22Rv1 (cell line): ENCODE data around the gene KCNJ9.
"Not testable (repeated sequence)": the region's sequence is repeated elsewhere in the genome, so short reads cannot be mapped to it uniquely, and the experiment has no call there.

Source experiments
- H3K27ac ChIP-seq: fragments of 450-650 bp; 2 replicates; pipeline ENCODE4 v1.5.1; 2017
- ZFX ChIP-seq: fragments of 450-650 bp; IDR thresholded peaks from 2 replicates; pipeline ENCODE4 v1.6.1; 2017; ENCODE audit warnings: antibody characterized with exemption, borderline replicate concordance
- TF ChIP-seq, protein P1 (sequence below): fragments of 450-650 bp; IDR thresholded peaks from 2 replicates; pipeline ENCODE4 v1.5.1; 2017; ENCODE audit warnings: mild to moderate bottlenecking

KCNJ9 gene

DNA sequence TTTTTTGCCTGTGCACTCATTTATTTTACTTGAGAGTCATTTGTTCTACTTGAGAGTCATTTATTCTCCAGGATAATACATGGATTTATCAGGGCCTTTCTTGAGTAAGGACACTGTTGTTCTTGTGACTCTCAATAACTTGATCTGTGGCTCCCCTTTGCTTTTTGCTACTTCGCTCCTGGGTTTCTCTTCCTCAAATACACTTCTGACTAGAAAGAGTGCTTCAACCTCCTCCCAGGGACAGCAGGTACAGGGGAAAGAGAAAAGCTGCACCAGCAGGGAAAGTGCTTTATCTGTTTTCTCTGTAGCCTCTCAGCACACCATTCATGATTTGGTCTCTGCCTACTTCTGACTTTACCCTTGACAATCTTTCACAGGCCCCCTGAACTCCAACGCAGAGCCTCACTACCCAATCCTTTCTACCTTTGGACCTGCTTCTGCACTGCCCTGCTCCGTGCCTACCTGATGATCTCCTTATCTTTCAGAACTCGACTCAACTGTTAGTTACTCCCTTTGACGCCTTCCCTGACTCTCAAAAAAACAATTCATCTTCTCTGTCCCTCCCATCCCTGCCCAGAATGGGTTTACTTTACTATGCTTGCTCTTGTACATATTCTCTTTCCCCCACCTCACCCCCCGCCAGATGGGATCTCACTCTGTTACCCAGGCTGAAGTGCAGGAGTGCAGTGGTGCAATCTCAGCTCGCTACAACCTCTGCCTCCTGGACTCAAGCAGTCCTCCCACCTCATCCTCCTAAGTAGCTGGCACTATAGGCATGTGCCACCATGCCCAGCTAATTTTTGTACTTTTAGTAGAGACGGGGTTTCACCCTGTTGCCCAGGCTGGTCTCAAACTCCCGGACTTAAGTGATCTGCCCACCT is 34.0 kb upstream of the KCNJ9 start:
- TF ChIP-seq, protein P1, sequence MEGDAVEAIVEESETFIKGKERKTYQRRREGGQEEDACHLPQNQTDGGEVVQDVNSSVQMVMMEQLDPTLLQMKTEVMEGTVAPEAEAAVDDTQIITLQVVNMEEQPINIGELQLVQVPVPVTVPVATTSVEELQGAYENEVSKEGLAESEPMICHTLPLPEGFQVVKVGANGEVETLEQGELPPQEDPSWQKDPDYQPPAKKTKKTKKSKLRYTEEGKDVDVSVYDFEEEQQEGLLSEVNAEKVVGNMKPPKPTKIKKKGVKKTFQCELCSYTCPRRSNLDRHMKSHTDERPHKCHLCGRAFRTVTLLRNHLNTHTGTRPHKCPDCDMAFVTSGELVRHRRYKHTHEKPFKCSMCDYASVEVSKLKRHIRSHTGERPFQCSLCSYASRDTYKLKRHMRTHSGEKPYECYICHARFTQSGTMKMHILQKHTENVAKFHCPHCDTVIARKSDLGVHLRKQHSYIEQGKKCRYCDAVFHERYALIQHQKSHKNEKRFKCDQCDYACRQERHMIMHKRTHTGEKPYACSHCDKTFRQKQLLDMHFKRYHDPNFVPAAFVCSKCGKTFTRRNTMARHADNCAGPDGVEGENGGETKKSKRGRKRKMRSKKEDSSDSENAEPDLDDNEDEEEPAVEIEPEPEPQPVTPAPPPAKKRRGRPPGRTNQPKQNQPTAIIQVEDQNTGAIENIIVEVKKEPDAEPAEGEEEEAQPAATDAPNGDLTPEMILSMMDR: no peak
- TF ChIP-seq ZFX: no peak
- no peak overlapping the region for H3K27ac ChIP-seq

DNA sequence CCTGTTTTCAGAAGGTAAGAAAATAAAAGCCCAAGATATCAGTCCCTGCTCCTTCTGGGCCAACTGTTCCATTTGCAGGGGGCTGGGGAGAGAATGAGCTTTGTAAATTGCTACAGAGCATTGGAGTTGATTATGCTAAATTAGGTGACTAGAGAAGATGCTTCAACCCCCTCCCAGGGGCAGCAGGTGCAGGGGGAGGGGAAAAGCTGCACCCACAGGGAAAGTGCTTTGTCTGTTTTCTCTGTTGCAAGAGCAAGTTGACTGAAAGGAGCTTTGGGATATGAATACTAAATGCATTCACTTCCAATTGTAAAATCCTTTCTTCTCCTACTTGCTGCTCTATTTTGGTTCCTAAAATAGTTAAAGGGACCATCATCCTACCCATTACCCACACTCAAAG is 33.0 kb upstream of the KCNJ9 start:
- no peak overlapping the region for H3K27ac ChIP-seq
- TF ChIP-seq, protein P1: no peak
- no peak for TF ChIP-seq ZFX

DNA sequence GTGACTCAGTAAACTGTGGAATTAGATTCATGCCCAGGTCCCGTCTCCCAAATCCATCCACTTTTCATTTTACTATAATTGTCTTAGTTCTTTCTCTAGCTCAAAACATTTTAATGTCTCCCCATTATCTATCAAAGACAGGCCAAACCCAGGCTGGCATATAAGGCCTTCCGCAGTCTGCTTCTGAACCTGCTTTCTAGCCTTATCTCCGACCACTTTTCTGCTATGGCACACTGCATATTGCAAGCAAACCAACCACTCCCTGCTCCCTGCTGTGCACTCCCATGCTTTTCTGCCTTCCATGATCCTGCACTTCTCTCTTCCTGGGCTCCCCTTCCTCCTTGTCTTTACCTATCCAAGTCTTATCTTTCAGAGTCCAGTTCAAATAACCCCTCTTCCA is 32.2 kb upstream of the KCNJ9 start:
- H3K27ac ChIP-seq: no peak overlapping the region
- TF ChIP-seq, protein P1: no peak
- TF ChIP-seq ZFX: no peak

DNA sequence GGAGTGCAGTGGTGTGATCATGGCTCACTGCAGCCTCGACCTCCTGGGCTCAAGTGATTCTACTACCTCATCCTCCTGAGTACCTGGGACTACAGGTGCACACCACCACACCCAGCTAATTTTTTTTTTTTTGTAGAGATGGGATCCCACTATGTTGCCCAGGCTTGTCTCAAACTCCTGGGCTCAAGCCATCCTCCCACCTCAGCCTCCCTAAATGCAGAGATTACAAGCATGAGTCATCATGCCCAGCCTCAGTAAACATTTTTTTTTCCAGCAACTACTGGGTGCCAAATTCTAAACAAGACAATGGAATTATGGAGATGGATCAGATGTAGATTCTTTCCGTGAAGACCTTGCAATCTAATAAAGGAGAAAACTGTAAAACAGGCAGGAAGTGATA is 31.2 kb upstream of the KCNJ9 start:
- not testable (repeated sequence) for H3K27ac ChIP-seq

DNA sequence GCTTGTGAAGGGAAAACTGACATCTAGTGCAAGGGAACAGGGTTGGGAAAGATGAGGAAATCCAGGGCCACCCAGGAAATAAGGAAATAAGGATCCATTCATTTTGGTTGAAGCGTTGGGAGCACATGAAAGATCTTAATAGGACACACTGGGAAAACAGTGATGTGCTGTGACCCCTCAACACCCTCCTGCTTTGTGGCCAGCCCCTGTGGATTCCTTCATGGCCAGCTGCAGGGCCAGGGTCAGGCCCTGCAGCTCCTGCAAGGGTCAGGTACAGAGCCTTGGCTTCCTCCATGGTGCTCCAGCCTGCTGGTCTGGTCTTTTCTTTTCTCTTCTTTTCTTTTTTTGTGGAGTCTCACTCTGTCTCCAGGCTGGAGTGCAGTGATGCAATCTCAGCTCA is 30.7 kb upstream of the KCNJ9 start:
- TF ChIP-seq, protein P1: no peak
- TF ChIP-seq ZFX: no peak
- H3K27ac ChIP-seq: no peak overlapping the region

DNA sequence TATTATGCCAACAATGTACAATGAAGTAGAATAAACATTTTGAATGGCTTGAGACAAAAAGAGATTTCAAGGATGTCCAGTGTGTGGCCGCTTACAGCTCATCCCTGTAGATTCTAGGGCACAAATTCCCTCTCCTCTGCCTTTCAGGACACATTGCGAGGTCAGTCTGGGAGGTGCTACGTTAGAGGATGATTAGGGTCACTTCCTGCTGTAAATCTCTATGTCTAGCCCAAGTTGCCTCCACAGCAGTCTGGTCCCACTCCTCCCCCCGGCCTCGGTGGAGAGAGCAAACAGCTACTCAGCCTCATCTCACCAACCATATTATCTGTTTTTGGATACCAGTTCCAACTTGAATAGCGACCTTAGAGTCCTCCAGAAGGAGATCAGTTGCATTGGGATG is 28.4 kb upstream of the KCNJ9 start:
- TF ChIP-seq, protein P1: no peak
- no peak for TF ChIP-seq ZFX
- no peak overlapping the region for H3K27ac ChIP-seq

DNA sequence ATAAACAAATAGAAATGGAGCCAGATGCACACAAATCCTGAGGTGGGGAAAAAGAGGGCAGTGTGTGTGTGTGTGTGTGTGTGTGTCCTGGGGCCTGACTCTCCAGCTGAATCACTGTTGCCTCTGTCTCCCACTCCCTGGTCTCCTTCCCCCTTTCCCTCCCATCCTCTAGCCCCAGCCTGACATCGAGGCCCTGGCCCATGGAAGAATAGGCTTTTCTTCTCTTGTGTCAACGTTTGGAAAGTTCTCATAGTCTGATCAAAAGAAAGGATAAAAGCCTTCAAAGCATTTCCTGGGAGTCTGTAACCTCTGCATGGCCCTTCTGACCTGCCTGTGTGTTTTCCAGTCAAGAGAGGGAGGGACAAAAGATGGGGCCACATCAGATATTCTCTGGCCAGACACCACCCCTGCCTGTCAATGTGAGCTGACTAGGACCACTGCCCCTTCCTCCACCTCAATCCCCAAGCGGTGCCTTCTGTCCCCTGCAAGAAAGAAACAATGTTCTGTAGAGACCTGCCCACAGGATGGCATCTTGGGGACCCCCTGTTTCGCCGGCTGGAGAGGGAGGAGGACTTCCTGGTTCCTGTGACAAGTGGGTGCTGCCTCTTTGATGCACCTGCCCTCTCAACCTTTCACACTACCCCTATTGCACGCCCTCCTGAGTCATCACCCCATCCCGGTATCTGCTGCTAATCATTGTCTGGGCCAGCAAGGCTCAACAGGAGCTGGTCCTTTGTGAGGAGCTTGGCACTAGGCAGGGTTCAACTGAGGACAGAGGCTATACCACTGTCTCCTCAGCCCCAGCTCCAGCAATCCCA is 27.6 kb upstream of the KCNJ9 start:
- TF ChIP-seq ZFX: no peak
- TF ChIP-seq, protein P1: no peak
- H3K27ac ChIP-seq: no peak overlapping the region
